Measurements from ENCODE around the gene CREB5. TPM values are rescaled to one million over a fixed set of nuclear protein-coding genes. Genes with fewer than 3 reads are reported as not detected.

Gene CREB5
- total and polyA plus RNA-seq, 9 donors, result 0.71 to 15.0 (median 2.7) TPM

- WGBS, 3 donors, result 25 to 58% (median 33%) methylated on average over 1 of the region's 1 CpG
- TF ChIP-seq CTCF (IDR thresholded peaks at IDR 0.05), result no peak
- no peak for TF ChIP-seq EP300 (IDR thresholded peaks at IDR 0.05)
- no peak for TF ChIP-seq POLR2A (IDR thresholded peaks at IDR 0.05)
- H3K9me3 ChIP-seq, result no peaks in the 10 kb centered on the region
- DNase-seq, result no peak
- H3K27me3 ChIP-seq, result no peaks in the 10 kb centered on the region
- H3K36me3 ChIP-seq, result no peaks in the 10 kb centered on the region
- no peak overlapping the region for H3K4me3 ChIP-seq
- intact Hi-C loops (cut with DNase I), result no loop called here
- H3K4me1 ChIP-seq (ENCODE audit: insufficient read depth), result no peaks in the 10 kb centered on the region
- no peak overlapping the region for H3K27ac ChIP-seq
Measured at GRCh38 chr7:28643188-28643569, 230.9 kb downstream of the CREB5 start.

GRCh38 chr7:28643584-28644340, 231.4 kb downstream of the CREB5 start:
- H3K27ac ChIP-seq, result no peak overlapping the region
- intact Hi-C loops (cut with DNase I), result no loop called here
- H3K9me3 ChIP-seq, result no peaks in the 10 kb centered on the region
- TF ChIP-seq EP300 (IDR thresholded peaks at IDR 0.05) (no peak), POLR2A (IDR thresholded peaks at IDR 0.05) (no peak), CTCF (IDR thresholded peaks at IDR 0.05) (no peak)
- no peaks in the 10 kb centered on the region for H3K4me1 ChIP-seq (ENCODE audit: insufficient read depth)
- H3K36me3 ChIP-seq, result no peaks in the 10 kb centered on the region
- no peak for DNase-seq
- no peak overlapping the region for H3K4me3 ChIP-seq
- WGBS, 3 donors, result 31 to 64% (median 59%) methylated on average over 3 of the region's 3 CpGs
- no peaks in the 10 kb centered on the region for H3K27me3 ChIP-seq

- H3K36me3 ChIP-seq, result no peaks in the 10 kb centered on the region
- no peaks in the 10 kb centered on the region for H3K4me1 ChIP-seq (ENCODE audit: insufficient read depth)
- no peak for DNase-seq
- intact Hi-C loops (cut with DNase I), result no loop called here
- TF ChIP-seq EP300 (IDR thresholded peaks at IDR 0.05) (no peak), CTCF (IDR thresholded peaks at IDR 0.05) (no peak), POLR2A (IDR thresholded peaks at IDR 0.05) (no peak)
- WGBS, 3 donors, result 95 to 97% (median 97%) methylated on average over 1 of the region's 1 CpG
- H3K9me3 ChIP-seq, result no peaks in the 10 kb centered on the region
- no peaks in the 10 kb centered on the region for H3K27me3 ChIP-seq
- H3K4me3 ChIP-seq, result no peak overlapping the region
- no peak overlapping the region for H3K27ac ChIP-seq
Measured at GRCh38 chr7:28645866-28646265, 233.5 kb downstream of the CREB5 start.

DNA sequence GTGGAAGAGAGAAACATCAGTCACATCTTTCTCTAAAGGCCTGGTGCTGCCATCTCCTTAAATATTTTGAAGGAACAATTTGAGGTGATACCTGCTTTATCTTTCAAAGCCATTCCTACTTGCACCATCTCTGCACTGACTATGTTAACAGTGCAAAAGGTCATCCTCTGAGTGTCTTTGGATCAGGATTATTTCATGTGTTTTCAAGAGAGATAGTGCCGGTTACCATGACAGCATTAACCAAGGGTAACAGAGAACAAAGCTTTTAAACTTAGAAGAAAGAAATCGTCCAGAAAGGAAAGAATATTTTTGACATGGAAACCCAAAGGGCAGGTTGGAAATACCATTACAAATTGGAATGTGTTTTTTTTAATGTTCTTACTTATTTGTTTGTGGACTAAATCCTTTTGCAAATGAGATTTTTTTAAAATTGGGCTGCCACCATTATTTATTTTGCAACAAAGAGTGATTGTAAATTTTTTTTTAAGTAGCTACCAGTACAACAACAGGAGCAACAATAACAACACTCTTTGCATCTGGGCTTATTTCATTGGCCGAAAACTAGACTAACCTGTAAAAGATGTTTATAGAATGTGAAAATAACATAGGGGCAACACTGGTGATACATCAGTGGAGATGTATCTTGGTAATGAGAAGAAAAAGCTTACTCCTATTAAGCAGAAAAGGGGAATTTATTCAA, 234.2 kb downstream of the CREB5 start:
- no peaks in the 10 kb centered on the region for H3K27me3 ChIP-seq
- TF ChIP-seq POLR2A (IDR thresholded peaks at IDR 0.05) (no peak), CTCF (IDR thresholded peaks at IDR 0.05) (no peak), EP300 (IDR thresholded peaks at IDR 0.05) (no peak)
- DNase-seq, result no peak
- H3K4me1 ChIP-seq (ENCODE audit: insufficient read depth), result no peaks in the 10 kb centered on the region
- no peaks in the 10 kb centered on the region for H3K36me3 ChIP-seq
- no peaks in the 10 kb centered on the region for H3K9me3 ChIP-seq
- H3K27ac ChIP-seq, result no peak overlapping the region
- WGBS, 3 donors, result 84 to 89% (median 88%) methylated on average over 3 of the region's 3 CpGs
- H3K4me3 ChIP-seq, result no peak overlapping the region
- intact Hi-C loops (cut with DNase I), result no loop called here

Data from ovary (tissue), 9 donors.